Loucy (cell line): Measurements from ENCODE around the gene NPB.
A peak's percentile ranks its signal among the peaks of the same experiment; 100 is the strongest.

Source experiments
- H2AFZ ChIP-seq: fragments of 200-600 bp; sonication (generic); 2 replicates; pipeline ENCODE4 v1.6.0; 2016; ENCODE audit warnings: antibody characterized with exemption, mild to moderate bottlenecking, low read length, moderate library complexity
- H3F3A ChIP-seq: fragments of 200-600 bp; 2 replicates; pipeline ENCODE4 v1.6.0; 2016; ENCODE audit warnings: antibody characterized with exemption, low read depth, mild to moderate bottlenecking
- H3K27me3 ChIP-seq: fragments of 200-600 bp; sonication (generic); 2 replicates; pipeline ENCODE4 v1.6.1; 2014; ENCODE audit warnings: low read length, mild to moderate bottlenecking; ENCODE audit not compliant: insufficient read depth, poor library complexity, severe bottlenecking
- H3K36me3 ChIP-seq: fragments of 200-600 bp; sonication (generic); 2 replicates; pipeline ENCODE4 v1.6.1; 2016; ENCODE audit warnings: low read length; ENCODE audit not compliant: insufficient read depth
- H3K4me1 ChIP-seq: fragments of 200-600 bp; sonication (generic); 2 replicates; pipeline ENCODE4 v1.5.1; 2014; ENCODE audit warnings: low read length, mild to moderate bottlenecking; ENCODE audit not compliant: insufficient read depth, poor library complexity, severe bottlenecking
- H3K4me2 ChIP-seq: fragments of 200-600 bp; sonication (generic); 2 replicates; pipeline ENCODE4 v1.6.0; 2014; ENCODE audit warnings: antibody characterized with exemption, low read length, low read depth, mild to moderate bottlenecking; ENCODE audit not compliant: poor library complexity, severe bottlenecking
- H3K4me3 ChIP-seq: fragments of 200-600 bp; sonication (generic); 2 replicates; pipeline ENCODE4 v1.5.1; 2014; ENCODE audit warnings: low read length, mild to moderate bottlenecking, mixed read lengths; ENCODE audit not compliant: poor library complexity, severe bottlenecking
- H3K79me2 ChIP-seq: fragments of 200-600 bp; sonication (generic); 2 replicates; pipeline ENCODE4 v1.6.1; 2014; ENCODE audit warnings: low read length; ENCODE audit not compliant: insufficient read depth
- H3K9ac ChIP-seq: fragments of 200-600 bp; sonication (generic); 2 replicates; pipeline ENCODE4 v1.6.0; 2014; ENCODE audit warnings: mild to moderate bottlenecking, low read depth, low read length, moderate library complexity; ENCODE audit not compliant: poor library complexity, severe bottlenecking
- H3K9me2 ChIP-seq: fragments of 200-600 bp; sonication (generic); replicated peaks from 2 replicates; pipeline ENCODE4 v1.6.1; 2016; ENCODE audit warnings: low read depth, low read length, mixed read lengths
- H3K9me3 ChIP-seq: fragments of 200-600 bp; sonication (generic); 2 replicates; pipeline ENCODE4 v1.6.1; 2014; ENCODE audit warnings: mild to moderate bottlenecking, antibody characterized with exemption, low read length, low read depth; ENCODE audit not compliant: insufficient read depth
- H4K20me1 ChIP-seq: fragments of 200-600 bp; sonication (generic); 2 replicates; pipeline ENCODE4 v1.6.0; 2014; ENCODE audit warnings: antibody characterized with exemption, low read length, mild to moderate bottlenecking; ENCODE audit not compliant: insufficient read depth, poor library complexity, severe bottlenecking
- EZH2phosphoT487 ChIP-seq: fragments of 200-600 bp; IDR thresholded peaks from 2 replicates; pipeline ENCODE4 v1.6.1; 2018; ENCODE audit warnings: antibody characterized with exemption, mild to moderate bottlenecking, moderate library complexity, borderline replicate concordance
- TF ChIP-seq, protein P1 (sequence below): fragments of 200-600 bp; sonication (generic); conservative IDR thresholded peaks from 2 replicates; pipeline ENCODE4 v1.5.1; 2014; ENCODE audit warnings: mild to moderate bottlenecking, antibody characterized with exemption, low read length

Gene NPB

DNA sequence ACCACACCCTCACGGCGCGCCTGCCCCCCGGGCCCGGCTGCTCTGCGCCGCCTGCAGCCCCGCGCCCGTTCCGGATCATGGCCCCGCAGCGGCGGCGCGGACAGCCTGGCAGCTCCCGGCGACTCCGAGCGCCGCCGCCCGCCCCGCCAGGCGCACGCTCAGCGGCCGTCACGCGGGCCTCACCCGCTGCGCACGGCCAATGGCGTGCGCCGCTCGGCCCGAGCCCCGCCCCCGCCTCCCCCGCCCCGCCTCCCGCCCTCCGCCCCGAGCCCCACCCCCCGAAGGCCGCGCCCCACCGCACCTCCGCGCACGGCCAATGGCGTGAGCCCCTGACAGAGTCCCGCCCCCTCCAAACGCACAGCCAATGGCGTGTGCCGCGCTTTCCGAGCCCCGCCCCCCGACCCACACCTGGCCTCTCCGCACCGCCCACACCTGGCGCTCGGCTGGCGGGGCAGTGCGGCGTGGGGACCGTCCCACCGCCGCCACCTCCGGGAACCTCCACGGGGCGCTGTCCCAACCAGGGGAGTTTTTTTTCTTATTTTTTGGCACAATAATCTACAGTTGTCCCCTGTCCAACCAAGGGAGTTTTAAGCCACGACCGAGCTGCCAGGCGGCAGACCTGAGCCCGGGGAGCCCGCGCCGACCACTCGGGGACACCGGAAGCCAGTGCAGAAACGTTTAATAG lies 9.4 kb downstream of the NPB start, which contains the start of gene PCYT2:
Gene PCYT2 (minus strand): TSS at position 123 of the 685 bp plus-strand sequence. CDS start 44 bp downstream, at position 79.
- Histone ChIP-seq H4K20me1 (peaks cover 28% of the 10 kb centered on the region), H3K4me2 (peak within 1 kb of the TSS; percentile 91), H3K4me1 (peaks cover 14% of the 10 kb centered on the region), H3K27me3 (no peaks in the 10 kb centered on the region), H3F3A (no peaks in the 10 kb centered on the region), H3K79me2 (peaks cover 38% of the 10 kb centered on the region), H2AFZ (peak within 1 kb of the TSS; percentile 68; the same call in 1 of the 2 replicates), H3K36me3 (peaks cover 25% of the 10 kb centered on the region; the same call in 1 of the 2 replicates), H3K9me2 (no peaks in the 10 kb centered on the region), H3K9ac (peak within 1 kb of the TSS; percentile 88), H3K4me3 (peak within 1 kb of the TSS; percentile 87), H3K9me3 (no peaks in the 10 kb centered on the region)
- TF ChIP-seq, protein P1, sequence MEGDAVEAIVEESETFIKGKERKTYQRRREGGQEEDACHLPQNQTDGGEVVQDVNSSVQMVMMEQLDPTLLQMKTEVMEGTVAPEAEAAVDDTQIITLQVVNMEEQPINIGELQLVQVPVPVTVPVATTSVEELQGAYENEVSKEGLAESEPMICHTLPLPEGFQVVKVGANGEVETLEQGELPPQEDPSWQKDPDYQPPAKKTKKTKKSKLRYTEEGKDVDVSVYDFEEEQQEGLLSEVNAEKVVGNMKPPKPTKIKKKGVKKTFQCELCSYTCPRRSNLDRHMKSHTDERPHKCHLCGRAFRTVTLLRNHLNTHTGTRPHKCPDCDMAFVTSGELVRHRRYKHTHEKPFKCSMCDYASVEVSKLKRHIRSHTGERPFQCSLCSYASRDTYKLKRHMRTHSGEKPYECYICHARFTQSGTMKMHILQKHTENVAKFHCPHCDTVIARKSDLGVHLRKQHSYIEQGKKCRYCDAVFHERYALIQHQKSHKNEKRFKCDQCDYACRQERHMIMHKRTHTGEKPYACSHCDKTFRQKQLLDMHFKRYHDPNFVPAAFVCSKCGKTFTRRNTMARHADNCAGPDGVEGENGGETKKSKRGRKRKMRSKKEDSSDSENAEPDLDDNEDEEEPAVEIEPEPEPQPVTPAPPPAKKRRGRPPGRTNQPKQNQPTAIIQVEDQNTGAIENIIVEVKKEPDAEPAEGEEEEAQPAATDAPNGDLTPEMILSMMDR = no peak
- TF ChIP-seq EZH2phosphoT487 = no peak

DNA sequence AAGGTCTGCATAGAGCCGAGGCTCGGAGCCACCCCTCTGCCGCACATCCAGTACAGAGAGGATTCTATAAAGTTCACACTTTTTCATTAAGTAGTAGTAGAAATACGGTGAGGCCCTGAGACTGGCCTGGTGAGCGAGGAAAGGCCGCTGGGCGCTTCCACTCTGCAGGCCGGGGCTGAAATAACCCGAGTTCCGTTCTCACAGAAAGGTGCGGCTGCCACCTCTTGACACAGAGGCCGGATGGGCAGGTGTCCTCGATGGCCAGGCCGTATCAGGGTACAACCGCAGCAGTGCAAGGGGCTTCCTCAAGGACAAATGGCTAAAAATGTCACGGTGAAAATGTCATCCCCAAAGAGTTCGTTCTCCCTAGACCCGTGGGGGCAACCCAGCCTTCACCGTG lies 9.9 kb downstream of the NPB start:
- no peaks in the 10 kb centered on the region for H3F3A ChIP-seq
- H3K4me1 ChIP-seq = peaks cover 19% of the 10 kb centered on the region
- no peak for TF ChIP-seq EZH2phosphoT487
- TF ChIP-seq, protein P1 = no peak
- no peaks in the 10 kb centered on the region for H3K9me2 ChIP-seq
- no peak overlapping the region for H2AFZ ChIP-seq
- H3K27me3 ChIP-seq = no peaks in the 10 kb centered on the region
- H3K36me3 ChIP-seq = peaks cover 25% of the 10 kb centered on the region; the same call in 1 of the 2 replicates
- H3K79me2 ChIP-seq = peaks cover 44% of the 10 kb centered on the region
- peaks cover 32% of the 10 kb centered on the region for H4K20me1 ChIP-seq
- no peak overlapping the region for H3K4me2 ChIP-seq
- H3K4me3 ChIP-seq = peak overlapping the region; percentile 54
- no peaks in the 10 kb centered on the region for H3K9me3 ChIP-seq
- H3K9ac ChIP-seq = no peak overlapping the region

DNA sequence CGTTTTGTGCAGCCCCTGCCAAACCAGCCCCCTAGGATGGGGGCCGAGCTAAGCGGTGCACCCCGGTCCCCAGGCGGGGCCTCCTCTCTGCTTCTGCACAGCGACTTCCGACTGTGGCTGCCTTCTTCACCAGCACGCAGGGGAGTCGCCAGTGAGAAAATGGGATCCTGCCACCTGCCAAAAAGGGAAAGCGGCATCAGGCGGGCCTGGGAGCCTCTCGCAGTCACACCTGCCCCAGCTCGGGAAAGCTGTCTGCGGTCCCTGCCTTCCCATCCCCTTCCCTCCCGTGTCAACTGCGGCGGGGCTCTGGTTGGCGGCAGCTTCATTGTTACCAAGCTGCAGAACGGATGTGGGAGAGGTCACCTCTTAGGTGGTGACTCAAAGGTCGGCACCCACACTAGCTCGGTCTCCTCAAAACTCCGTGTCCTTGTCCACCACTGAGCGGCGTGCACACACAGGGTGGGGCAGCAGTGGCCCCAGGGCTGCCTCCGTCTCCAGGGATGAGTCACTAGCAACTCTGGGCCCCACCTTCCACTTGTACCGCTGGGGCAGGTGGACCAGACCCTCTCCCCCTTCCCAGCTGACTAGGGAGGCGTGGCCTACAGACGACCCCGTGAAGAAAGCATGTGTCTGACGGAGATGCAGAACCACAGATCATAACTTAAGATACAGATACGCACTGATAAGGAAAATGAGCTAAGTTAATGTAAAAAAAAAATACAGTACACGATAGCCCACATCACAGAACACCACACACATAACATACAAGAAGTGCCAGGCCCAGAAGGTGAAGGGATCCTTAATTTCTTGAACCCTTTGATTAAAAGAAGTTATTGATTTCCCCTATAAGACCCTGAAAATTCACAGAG lies 10.6 kb downstream of the NPB start:
- no peak overlapping the region for H2AFZ ChIP-seq
- no peak for TF ChIP-seq EZH2phosphoT487
- TF ChIP-seq, protein P1 = no peak
- no peaks in the 10 kb centered on the region for H3K9me2 ChIP-seq
- H3F3A ChIP-seq = no peaks in the 10 kb centered on the region
- H3K4me1 ChIP-seq = peaks cover 22% of the 10 kb centered on the region
- H3K4me3 ChIP-seq = no peak overlapping the region
- peaks cover 35% of the 10 kb centered on the region for H4K20me1 ChIP-seq
- H3K4me2 ChIP-seq = no peak overlapping the region
- H3K9ac ChIP-seq = no peak overlapping the region
- no peaks in the 10 kb centered on the region for H3K27me3 ChIP-seq
- H3K36me3 ChIP-seq = peaks cover 25% of the 10 kb centered on the region; the same call in 1 of the 2 replicates
- H3K9me3 ChIP-seq = no peaks in the 10 kb centered on the region
- peaks cover 51% of the 10 kb centered on the region for H3K79me2 ChIP-seq
